Muscle layer of duodenum (tissue), 2 donors: ENCODE measurements around the gene SLC12A8.

Source experiments
- H3K27ac ChIP-seq: one replicate; pipeline ENCODE4 v1.7.0; 2013; ENCODE audit warnings: mild to moderate bottlenecking, low read length
- H3K27me3 ChIP-seq: one replicate; pipeline ENCODE4 v1.7.0; 2013; ENCODE audit warnings: low read depth, mild to moderate bottlenecking, control low read depth, low read length
- H3K36me3 ChIP-seq, 2 donors: one replicate each; pipeline ENCODE4 v1.7.0; 2013; ENCODE audit warnings: low read length in 2 of 2, control low read depth in 1 of 2, mild to moderate bottlenecking in 1 of 2; ENCODE audit not compliant: insufficient read depth in 2 of 2, control insufficient read depth in 1 of 2
- H3K4me1 ChIP-seq, 2 donors: one replicate each; pipeline ENCODE4 v1.7.0; 2013; ENCODE audit warnings: low read length in 2 of 2, mild to moderate bottlenecking in 2 of 2, control low read depth in 1 of 2, moderate library complexity in 1 of 2; ENCODE audit not compliant: insufficient read depth in 2 of 2, control insufficient read depth in 1 of 2
- H3K4me3 ChIP-seq, 2 donors: one replicate each; pipeline ENCODE4 v1.7.0; 2013; ENCODE audit warnings: low read length in 2 of 2, low read depth in 1 of 2, mild to moderate bottlenecking in 1 of 2
- H3K9me3 ChIP-seq, 2 donors: one replicate each; pipeline ENCODE4 v1.7.0; 2013; ENCODE audit warnings: low read length in 2 of 2, control low read depth in 1 of 2, mild to moderate bottlenecking in 1 of 2; ENCODE audit not compliant: control insufficient read depth in 1 of 2
- donor health status: healthy.

SLC12A8 gene

DNA sequence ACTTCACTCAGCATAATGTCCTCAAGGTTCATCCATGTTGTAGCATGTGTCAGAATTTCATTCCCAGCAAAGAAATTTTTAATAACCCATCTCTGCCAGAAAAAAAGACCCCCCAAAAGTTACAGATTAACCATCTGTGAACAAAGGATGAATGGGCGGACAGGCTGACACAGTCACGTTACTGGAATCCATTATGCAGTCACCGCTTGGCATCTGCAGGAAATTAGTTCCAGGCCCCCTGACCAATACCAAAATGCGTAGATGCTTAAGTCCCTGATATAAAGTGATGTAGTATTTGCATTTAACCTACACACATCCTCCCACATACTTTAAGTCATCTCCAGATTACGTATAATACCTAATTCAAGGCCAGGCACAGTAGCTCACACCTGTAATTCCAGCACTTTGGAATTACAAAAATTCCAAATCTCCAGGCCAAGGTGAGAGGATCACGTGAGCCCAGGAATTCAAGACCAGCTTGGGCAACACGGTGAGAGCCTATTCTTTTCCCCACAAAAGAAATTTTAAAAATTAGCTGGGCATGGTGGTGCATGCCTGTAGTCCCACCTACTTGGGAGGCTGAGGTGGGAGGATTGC lies 1.5 kb upstream of the SLC12A8 start:
- Histone ChIP-seq H3K36me3 (no peaks in the 10 kb centered on the region), H3K4me1 (peaks cover 0 to 9% of the 10 kb centered on the region in 2 donors), H3K27ac (no peak overlapping the region), H3K9me3 (no peaks in the 10 kb centered on the region), H3K4me3 (no peak overlapping the region), H3K27me3 (peaks cover 16% of the 10 kb centered on the region)

- no peaks in the 10 kb centered on the region for H3K9me3 ChIP-seq
- H3K27me3 ChIP-seq = peaks cover 16% of the 10 kb centered on the region
- H3K4me3 ChIP-seq = no peak overlapping the region
- H3K4me1 ChIP-seq = peaks cover 0 to 9% of the 10 kb centered on the region in 2 donors
- H3K36me3 ChIP-seq = no peaks in the 10 kb centered on the region
- no peak overlapping the region for H3K27ac ChIP-seq
Observed at GRCh38 chr3:125213364-125213755, 812 bp upstream of the SLC12A8 start.

- H3K27me3 ChIP-seq = peaks cover 16% of the 10 kb centered on the region
- no peak overlapping the region for H3K27ac ChIP-seq
- H3K36me3 ChIP-seq = no peaks in the 10 kb centered on the region
Observed at GRCh38 chr3:125212091-125212508, 448 bp downstream of the SLC12A8 start.

GRCh38 chr3:125211523-125212090 lies 941 bp downstream of the SLC12A8 start:
- no peaks in the 10 kb centered on the region for H3K9me3 ChIP-seq
- H3K4me3 ChIP-seq = peak overlapping the region; percentile 37 to 75
- H3K27me3 ChIP-seq = peaks cover 16% of the 10 kb centered on the region
- no peaks in the 10 kb centered on the region for H3K36me3 ChIP-seq
- H3K27ac ChIP-seq = no peak overlapping the region
- H3K4me1 ChIP-seq = peaks cover 0 to 9% of the 10 kb centered on the region in 2 donors

More at GRCh38 chr3:125212091-125212508, 448 bp downstream of the SLC12A8 start:
- H3K9me3 ChIP-seq = no peaks in the 10 kb centered on the region
- H3K4me3 ChIP-seq = peak overlapping the region; percentile 37 to 75
- peaks cover 0 to 9% of the 10 kb centered on the region in 2 donors for H3K4me1 ChIP-seq

GRCh38 chr3:125207949-125208568 lies 4.5 kb downstream of the SLC12A8 start:
- H3K27ac ChIP-seq = no peak overlapping the region
- no peak overlapping the region for H3K4me3 ChIP-seq

GRCh38 chr3:125207507-125207906 lies 5.0 kb downstream of the SLC12A8 start:
- H3K9me3 ChIP-seq = no peaks in the 10 kb centered on the region
- H3K4me3 ChIP-seq = no peak overlapping the region
- H3K4me1 ChIP-seq = peaks cover 0 to 4% of the 10 kb centered on the region in 2 donors
- H3K27ac ChIP-seq = no peak overlapping the region
- no peaks in the 10 kb centered on the region for H3K36me3 ChIP-seq
- no peaks in the 10 kb centered on the region for H3K27me3 ChIP-seq

More at GRCh38 chr3:125207949-125208568, 4.5 kb downstream of the SLC12A8 start:
- Histone ChIP-seq H3K27me3 (peaks cover 3% of the 10 kb centered on the region), H3K36me3 (no peaks in the 10 kb centered on the region), H3K4me1 (peaks cover 0 to 9% of the 10 kb centered on the region in 2 donors), H3K9me3 (no peaks in the 10 kb centered on the region)

DNA sequence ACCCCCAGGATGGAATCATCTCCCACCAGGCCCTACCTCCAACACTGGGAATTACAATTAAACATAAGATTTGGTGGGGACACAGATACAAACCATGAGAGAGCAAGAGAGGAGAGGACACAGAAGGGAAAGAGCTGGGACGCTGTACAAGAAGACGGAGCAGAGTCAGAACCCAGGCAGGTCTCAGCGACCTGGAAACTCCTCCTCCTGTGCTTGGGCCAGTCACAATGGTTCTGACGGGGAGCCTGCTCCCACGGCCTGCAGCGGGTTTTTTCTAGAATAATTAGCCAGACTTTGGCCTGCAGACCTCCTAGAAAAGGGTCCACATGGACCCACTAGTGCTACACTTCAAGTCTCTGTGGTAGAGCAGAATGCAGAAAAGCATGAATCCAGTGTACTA lies 5.6 kb downstream of the SLC12A8 start:
- no peak overlapping the region for H3K4me3 ChIP-seq
- H3K9me3 ChIP-seq = no peaks in the 10 kb centered on the region
- no peaks in the 10 kb centered on the region for H3K4me1 ChIP-seq
- no peaks in the 10 kb centered on the region for H3K27me3 ChIP-seq
- no peaks in the 10 kb centered on the region for H3K36me3 ChIP-seq
- no peak overlapping the region for H3K27ac ChIP-seq

DNA sequence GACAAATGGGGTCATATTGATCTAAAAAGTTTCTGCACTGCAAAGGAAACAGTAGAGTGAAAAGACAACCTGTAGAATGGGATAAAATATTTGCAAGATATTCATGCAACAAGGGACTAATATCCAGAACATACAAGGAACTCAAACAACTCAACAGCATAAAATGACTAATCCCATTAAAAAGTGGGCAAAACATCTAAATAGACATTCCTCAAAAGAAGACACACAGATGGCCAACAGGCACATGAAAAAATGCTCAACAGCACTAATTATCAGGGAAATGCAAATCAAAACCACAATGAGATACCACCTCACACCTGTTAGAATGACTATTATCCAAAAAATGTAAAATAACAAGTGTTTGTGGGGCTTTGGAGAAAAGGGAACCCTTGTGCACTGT lies 8.8 kb downstream of the SLC12A8 start:
- H3K4me1 ChIP-seq = no peaks in the 10 kb centered on the region
- no peaks in the 10 kb centered on the region for H3K9me3 ChIP-seq
- H3K4me3 ChIP-seq = no peak overlapping the region
- no peaks in the 10 kb centered on the region for H3K27me3 ChIP-seq
- no peak overlapping the region for H3K27ac ChIP-seq
- H3K36me3 ChIP-seq = no peaks in the 10 kb centered on the region

DNA sequence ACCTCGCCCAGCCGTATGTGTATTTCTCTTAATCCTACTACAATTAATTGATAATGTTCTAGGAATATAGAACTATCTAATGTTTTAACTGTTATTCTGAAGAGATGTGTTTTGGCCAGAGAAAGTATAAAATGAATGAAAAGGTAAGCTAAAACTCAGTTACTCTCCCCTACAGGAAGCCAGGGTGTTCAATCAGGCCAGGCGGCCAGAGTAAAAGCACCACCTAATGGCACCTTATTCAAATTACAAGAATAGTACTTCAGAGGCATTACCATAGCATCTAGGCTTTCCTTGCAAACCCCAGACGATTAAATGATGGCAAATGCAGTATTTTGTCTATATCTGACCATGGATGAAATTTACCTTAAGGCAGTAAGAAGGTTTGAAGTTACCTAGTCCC lies 10.4 kb downstream of the SLC12A8 start:
- Histone ChIP-seq H3K27me3 (no peaks in the 10 kb centered on the region), H3K4me3 (no peak overlapping the region), H3K27ac (no peak overlapping the region), H3K36me3 (no peaks in the 10 kb centered on the region), H3K4me1 (no peaks in the 10 kb centered on the region), H3K9me3 (no peaks in the 10 kb centered on the region)

DNA sequence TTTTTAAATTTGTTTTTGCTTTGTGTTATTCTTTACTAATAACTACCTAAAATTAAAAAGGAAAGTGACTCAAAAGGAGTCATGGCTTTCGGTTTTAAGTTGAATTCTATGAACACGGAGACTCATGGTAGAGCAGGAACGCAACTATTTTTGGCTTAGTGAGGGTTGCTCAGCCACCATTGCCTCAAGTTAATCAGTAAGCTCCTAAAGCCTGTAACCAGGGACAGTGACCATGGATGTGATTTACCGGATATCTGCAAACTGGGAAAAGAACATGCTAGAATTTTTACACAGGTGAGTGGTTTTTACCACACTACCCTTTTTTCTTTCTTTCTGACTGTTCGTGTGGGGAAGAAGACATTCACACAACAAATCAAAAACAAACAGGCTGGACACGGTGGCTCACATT lies 11.8 kb downstream of the SLC12A8 start:
- Histone ChIP-seq H3K4me3 (no peak overlapping the region), H3K27me3 (no peaks in the 10 kb centered on the region), H3K9me3 (no peaks in the 10 kb centered on the region), H3K36me3 (no peaks in the 10 kb centered on the region), H3K27ac (no peak overlapping the region), H3K4me1 (no peaks in the 10 kb centered on the region)

DNA sequence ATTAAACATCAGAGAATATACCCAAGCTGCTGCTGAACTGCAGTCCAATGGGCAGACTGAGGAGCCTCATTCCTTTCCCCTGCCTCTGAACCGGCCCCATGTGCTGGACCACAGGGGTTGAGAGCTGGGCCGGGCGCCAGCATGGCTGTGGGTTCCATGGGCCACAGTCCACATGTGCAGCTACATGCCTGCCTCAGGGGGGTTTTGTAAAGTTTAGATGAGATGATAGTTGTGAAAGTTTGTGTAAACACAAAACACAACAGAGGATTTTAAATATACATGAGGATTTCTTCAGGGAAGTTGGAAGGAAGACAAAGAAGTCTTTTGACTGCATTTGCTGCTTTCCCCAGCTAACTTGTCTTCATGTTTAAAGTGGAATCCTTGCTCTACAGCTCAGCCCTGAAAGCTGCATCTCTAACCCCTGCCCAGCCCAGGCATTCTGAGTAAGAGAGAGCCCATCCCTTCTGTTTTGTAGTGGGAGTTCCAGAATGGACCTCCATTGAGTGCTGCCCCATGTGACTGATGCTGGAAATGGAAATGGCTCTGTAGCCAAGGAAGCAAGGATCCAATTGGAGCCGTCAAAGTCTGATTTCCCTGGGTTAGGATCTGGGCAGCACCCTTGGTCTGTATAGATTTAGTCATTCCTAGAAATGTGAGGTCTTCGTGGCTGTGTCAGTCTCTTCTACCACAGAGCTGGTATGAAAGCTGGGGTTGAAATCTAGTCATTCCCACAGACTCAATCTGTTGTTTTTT lies 17.5 kb downstream of the SLC12A8 start:
- Histone ChIP-seq H3K9me3 (no peaks in the 10 kb centered on the region), H3K4me3 (no peak overlapping the region), H3K4me1 (no peaks in the 10 kb centered on the region), H3K27ac (no peak overlapping the region), H3K27me3 (no peaks in the 10 kb centered on the region), H3K36me3 (no peaks in the 10 kb centered on the region)
